Loucy (cell line): ENCODE data around the gene CFAP100.

ENCODE experiments used
- H2AFZ ChIP-seq: fragments of 200-600 bp; sonication (generic); 2 replicates; pipeline ENCODE4 v1.6.0; 2016; ENCODE audit warnings: antibody characterized with exemption, mild to moderate bottlenecking, low read length, moderate library complexity
- H3F3A ChIP-seq: fragments of 200-600 bp; 2 replicates; pipeline ENCODE4 v1.6.0; 2016; ENCODE audit warnings: antibody characterized with exemption, low read depth, mild to moderate bottlenecking
- H3K27me3 ChIP-seq: fragments of 200-600 bp; sonication (generic); 2 replicates; pipeline ENCODE4 v1.6.1; 2014; ENCODE audit warnings: low read length, mild to moderate bottlenecking; ENCODE audit not compliant: insufficient read depth, poor library complexity, severe bottlenecking
- H3K36me3 ChIP-seq: fragments of 200-600 bp; sonication (generic); 2 replicates; pipeline ENCODE4 v1.6.1; 2016; ENCODE audit warnings: low read length; ENCODE audit not compliant: insufficient read depth
- H3K4me1 ChIP-seq: fragments of 200-600 bp; sonication (generic); 2 replicates; pipeline ENCODE4 v1.5.1; 2014; ENCODE audit warnings: low read length, mild to moderate bottlenecking; ENCODE audit not compliant: insufficient read depth, poor library complexity, severe bottlenecking
- H3K4me2 ChIP-seq: fragments of 200-600 bp; sonication (generic); 2 replicates; pipeline ENCODE4 v1.6.0; 2014; ENCODE audit warnings: antibody characterized with exemption, low read length, low read depth, mild to moderate bottlenecking; ENCODE audit not compliant: poor library complexity, severe bottlenecking
- H3K4me3 ChIP-seq: fragments of 200-600 bp; sonication (generic); 2 replicates; pipeline ENCODE4 v1.5.1; 2014; ENCODE audit warnings: low read length, mild to moderate bottlenecking, mixed read lengths; ENCODE audit not compliant: poor library complexity, severe bottlenecking
- H3K79me2 ChIP-seq: fragments of 200-600 bp; sonication (generic); 2 replicates; pipeline ENCODE4 v1.6.1; 2014; ENCODE audit warnings: low read length; ENCODE audit not compliant: insufficient read depth
- H3K9ac ChIP-seq: fragments of 200-600 bp; sonication (generic); 2 replicates; pipeline ENCODE4 v1.6.0; 2014; ENCODE audit warnings: mild to moderate bottlenecking, low read depth, low read length, moderate library complexity; ENCODE audit not compliant: poor library complexity, severe bottlenecking
- H3K9me2 ChIP-seq: fragments of 200-600 bp; sonication (generic); replicated peaks from 2 replicates; pipeline ENCODE4 v1.6.1; 2016; ENCODE audit warnings: low read depth, low read length, mixed read lengths
- H3K9me3 ChIP-seq: fragments of 200-600 bp; sonication (generic); 2 replicates; pipeline ENCODE4 v1.6.1; 2014; ENCODE audit warnings: mild to moderate bottlenecking, antibody characterized with exemption, low read length, low read depth; ENCODE audit not compliant: insufficient read depth
- H4K20me1 ChIP-seq: fragments of 200-600 bp; sonication (generic); 2 replicates; pipeline ENCODE4 v1.6.0; 2014; ENCODE audit warnings: antibody characterized with exemption, low read length, mild to moderate bottlenecking; ENCODE audit not compliant: insufficient read depth, poor library complexity, severe bottlenecking
- CTCF ChIP-seq: fragments of 200-600 bp; sonication (generic); conservative IDR thresholded peaks from 2 replicates; pipeline ENCODE4 v1.5.1; 2014; ENCODE audit warnings: mild to moderate bottlenecking, antibody characterized with exemption, low read length
- EZH2phosphoT487 ChIP-seq: fragments of 200-600 bp; IDR thresholded peaks from 2 replicates; pipeline ENCODE4 v1.6.1; 2018; ENCODE audit warnings: antibody characterized with exemption, mild to moderate bottlenecking, moderate library complexity, borderline replicate concordance

Gene CFAP100

DNA sequence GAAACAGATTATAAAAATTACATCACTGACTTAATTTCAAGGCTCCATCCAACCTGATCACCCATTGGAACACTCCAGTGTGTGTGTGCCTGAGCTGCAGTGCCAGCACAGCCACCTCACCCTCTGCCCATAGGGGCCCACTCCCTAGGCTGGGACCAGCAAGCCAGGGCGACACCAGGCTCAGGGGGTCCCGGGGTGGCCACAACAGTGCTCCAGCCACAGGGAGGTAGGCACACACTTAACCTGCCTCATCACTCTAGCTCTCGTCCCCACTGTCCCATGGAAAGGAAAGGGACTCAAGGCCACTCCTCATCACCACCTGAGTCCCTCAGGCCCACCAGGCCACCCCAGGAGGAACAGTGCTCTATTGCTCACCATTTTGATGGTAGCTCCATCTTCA, 56.0 kb downstream of the CFAP100 start:
- H2AFZ ChIP-seq = no peak overlapping the region
- H3K9me2 ChIP-seq = no peaks in the 10 kb centered on the region
- H3K4me3 ChIP-seq = no peak overlapping the region
- peaks cover 68% of the 10 kb centered on the region for H3K36me3 ChIP-seq
- no peaks in the 10 kb centered on the region for H3K4me1 ChIP-seq
- H3K4me2 ChIP-seq = no peak overlapping the region
- H3K27me3 ChIP-seq = no peaks in the 10 kb centered on the region
- no peak overlapping the region for H3K9ac ChIP-seq
- H4K20me1 ChIP-seq = peaks cover 9% of the 10 kb centered on the region
- no peak for TF ChIP-seq EZH2phosphoT487
- TF ChIP-seq CTCF = no peak
- no peaks in the 10 kb centered on the region for H3K9me3 ChIP-seq
- peaks cover 24% of the 10 kb centered on the region for H3K79me2 ChIP-seq
- no peaks in the 10 kb centered on the region for H3F3A ChIP-seq

DNA sequence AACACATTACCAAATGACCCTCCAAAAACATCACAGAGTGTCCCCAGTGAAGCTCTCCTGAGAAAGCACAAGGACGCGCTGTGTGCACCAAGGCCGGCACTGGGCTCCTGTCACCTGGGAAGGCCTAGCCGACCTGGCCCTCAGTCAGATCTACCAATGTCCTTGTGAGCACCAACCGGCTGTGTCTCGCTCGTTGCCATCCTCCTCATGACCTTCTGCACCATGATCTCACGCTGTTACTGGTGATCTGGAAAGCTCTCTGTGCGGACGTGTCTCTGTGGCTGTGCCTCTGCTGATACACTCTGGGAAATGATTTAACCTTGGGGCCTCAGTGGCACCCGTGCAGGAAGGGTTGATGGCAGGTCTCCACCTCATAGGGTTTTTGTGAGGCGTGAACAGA, 56.8 kb downstream of the CFAP100 start:
- TF ChIP-seq EZH2phosphoT487 (no peak), CTCF (no peak)
- Histone ChIP-seq H3K4me1 (no peaks in the 10 kb centered on the region), H3K9me3 (no peaks in the 10 kb centered on the region), H3K4me2 (no peak overlapping the region), H3K36me3 (peaks cover 76% of the 10 kb centered on the region), H3K4me3 (no peak overlapping the region), H3K9ac (no peak overlapping the region), H2AFZ (no peak overlapping the region), H3K9me2 (no peaks in the 10 kb centered on the region), H3K27me3 (no peaks in the 10 kb centered on the region), H3K79me2 (peaks cover 31% of the 10 kb centered on the region), H3F3A (no peaks in the 10 kb centered on the region), H4K20me1 (peaks cover 16% of the 10 kb centered on the region)

- Histone ChIP-seq H4K20me1 (peaks cover 23% of the 10 kb centered on the region), H3K4me2 (no peak overlapping the region), H3K9me2 (no peaks in the 10 kb centered on the region), H3K4me1 (no peaks in the 10 kb centered on the region), H3K36me3 (peaks cover 83% of the 10 kb centered on the region), H3K27me3 (no peaks in the 10 kb centered on the region), H3K4me3 (no peak overlapping the region), H3K9me3 (no peaks in the 10 kb centered on the region), H3F3A (no peaks in the 10 kb centered on the region), H3K9ac (no peak overlapping the region), H2AFZ (no peak overlapping the region), H3K79me2 (peaks cover 38% of the 10 kb centered on the region)
- TF ChIP-seq EZH2phosphoT487 (no peak), CTCF (no peak)
Measured at GRCh38 chr3:126452213-126452612, 57.5 kb downstream of the CFAP100 start.
